ENCODE measurements around the gene GPC3.

GRCh38 chrX:133746593-133746992, 238.8 kb downstream of the GPC3 start:
- TF ChIP-seq CTCF (IDR thresholded peaks at IDR 0.05 in 4 of 5, conservative IDR thresholded peaks at IDR 0.05 in 1 of 5): no peak
- no peak for TF ChIP-seq POLR2A (IDR thresholded peaks at IDR 0.05)
